H1 (cell line): Measurements from ENCODE around the gene TPBG. TPM values are rescaled to one million over a fixed set of nuclear protein-coding genes. Genes with fewer than 3 reads are reported as not detected.

Source experiments
- CTCF ChIA-PET: fragments of 300-600 bp; sonication (Branson Sonifier 250); formaldehyde crosslinking; loops from one replicate; lab custom pipeline; 2021; ENCODE audit not compliant: partially characterized antibody; lab: Charles Lee
- POLR2A ChIA-PET: fragments of 300-600 bp; sonication (Branson Sonifier 250); formaldehyde crosslinking; loops from one replicate; lab custom pipeline; 2021; ENCODE audit warnings: inconsistent platforms; ENCODE audit not compliant: partially characterized antibody; lab: Charles Lee
- DNase-seq, 2 experiments: peaks; one replicate each; pipeline versions ENCODE4 v3.0.0 to v3.0.0-alpha.2; 2010 to 2022; ENCODE audit warnings: low spot score in 2 of 2, low read depth in 1 of 2, mixed read lengths in 1 of 2
- FAIRE-seq: peaks from 2 replicates; lab custom pipeline; 2011; peaks lifted over from hg19 to GRCh38; lab: Jason Lieb, UNC
- H2AFZ ChIP-seq: 2 replicates; pipeline ENCODE4 v1.8.1; 2012; ENCODE audit warnings: low read length, inconsistent platforms
- H2AK5ac ChIP-seq: 2 replicates; pipeline ENCODE4 v1.6.1; 2013; ENCODE audit warnings: low read depth, low read length
- H2BK120ac ChIP-seq: replicated peaks from 2 replicates; pipeline ENCODE3; 2013; ENCODE audit warnings: low read depth, low read length, inconsistent platforms
- H2BK12ac ChIP-seq: 2 replicates; pipeline ENCODE4 v1.6.1; 2013; ENCODE audit warnings: low read depth, low read length
- H2BK15ac ChIP-seq: 2 replicates; pipeline ENCODE4 v1.6.1; 2013; ENCODE audit warnings: low read length
- H2BK20ac ChIP-seq: 2 replicates; pipeline ENCODE4 v1.6.1; 2013; ENCODE audit warnings: low read length
- H2BK5ac ChIP-seq: 2 replicates; pipeline ENCODE4 v1.6.1; 2013; ENCODE audit warnings: low read depth, low read length
- H3K14ac ChIP-seq: 2 replicates; pipeline ENCODE4 v1.6.1; 2013; ENCODE audit warnings: inconsistent platforms; ENCODE audit not compliant: insufficient read length
- H3K18ac ChIP-seq: 2 replicates; pipeline ENCODE4 v1.6.1; 2013; ENCODE audit warnings: low read length; ENCODE audit errors: extremely low read depth
- H3K23ac ChIP-seq: 2 replicates; pipeline ENCODE4 v1.6.1; 2013; ENCODE audit warnings: inconsistent platforms; ENCODE audit not compliant: insufficient read length
- H3K23me2 ChIP-seq: 2 replicates; pipeline ENCODE4 v1.6.1; 2013; ENCODE audit warnings: low read depth, low read length
- H3K27ac ChIP-seq: 2 replicates; pipeline ENCODE4 v1.6.1; 2011; ENCODE audit warnings: low read depth, low read length, inconsistent platforms
- H3K27me3 ChIP-seq, 4 experiments: replicated peaks in 1 of 4; 1 replicate in 1 of 4; 2 replicates in 3 of 4; pipeline versions ENCODE4 v1.6.1 to v1.8.1; 2011 to 2013; ENCODE audit warnings: low read length in 3 of 4, mild to moderate bottlenecking in 3 of 4, inconsistent platforms in 2 of 4, mixed read lengths in 2 of 4, moderate library complexity in 1 of 4; ENCODE audit not compliant: control insufficient read depth in 3 of 4, insufficient read depth in 3 of 4; ENCODE audit errors: extremely low read depth in 1 of 4
- H3K36me3 ChIP-seq, 4 experiments: 2 replicates each; pipeline versions ENCODE4 v1.6.1 to v1.8.1; 2011 to 2013; ENCODE audit warnings: mild to moderate bottlenecking in 4 of 4, low read length in 3 of 4, moderate library complexity in 2 of 4, control low read depth in 1 of 4, inconsistent platforms in 1 of 4; ENCODE audit not compliant: insufficient read depth in 4 of 4, control insufficient read depth in 2 of 4
- H3K4ac ChIP-seq: replicated peaks from 2 replicates; pipeline ENCODE3; 2013; ENCODE audit warnings: low read length, low read depth, mixed read lengths, inconsistent platforms; ENCODE audit not compliant: insufficient read length
- H3K4me1 ChIP-seq, 4 experiments: replicated peaks in 1 of 4; 1 replicate in 1 of 4; 2 replicates in 3 of 4; pipeline versions ENCODE4 v1.6.1 to v1.8.1; 2011 to 2013; ENCODE audit warnings: low read length in 3 of 4, inconsistent platforms in 2 of 4, mixed read lengths in 1 of 4; ENCODE audit not compliant: insufficient read depth in 4 of 4, control insufficient read depth in 3 of 4
- H3K4me2 ChIP-seq, 2 experiments: 2 replicates each; pipeline versions ENCODE4 v1.6.1 to v1.8.1; 2011 to 2013; ENCODE audit warnings: low read depth in 2 of 2, low read length in 2 of 2, control low read depth in 1 of 2, inconsistent platforms in 1 of 2, mild to moderate bottlenecking in 1 of 2; ENCODE audit not compliant: insufficient read depth in 1 of 2
- H3K4me3 ChIP-seq, 4 experiments: fragments of 200-600, 300-600 bp in 1 of 4; sonication (generic), shearing (Covaris generic), sonication (Bioruptor Twin) in 1 of 4; 2 replicates each; pipeline versions ENCODE4 v1.5.1 to v1.8.1; 2011 to 2016; ENCODE audit warnings: low read length in 4 of 4, low read depth in 3 of 4, control low read depth in 2 of 4, inconsistent platforms in 2 of 4, mild to moderate bottlenecking in 2 of 4, mixed read lengths in 1 of 4, moderate library complexity in 1 of 4; ENCODE audit not compliant: insufficient read depth in 2 of 4; ENCODE audit errors: extremely low read depth in 1 of 4
- H3K56ac ChIP-seq: replicated peaks from 2 replicates; pipeline ENCODE3; 2013; ENCODE audit warnings: low read depth, mild to moderate bottlenecking, mixed read lengths, low read length, inconsistent platforms; ENCODE audit not compliant: insufficient read length
- H3K79me1 ChIP-seq: 2 replicates; pipeline ENCODE4 v1.6.1; 2013; ENCODE audit warnings: low read depth, low read length, control low read depth
- H3K79me2 ChIP-seq, 2 experiments: 2 replicates each; pipeline versions ENCODE4 v1.6.1 to v1.8.1; 2012 to 2013; ENCODE audit warnings: low read length in 2 of 2, mild to moderate bottlenecking in 2 of 2, inconsistent platforms in 1 of 2; ENCODE audit not compliant: insufficient read depth in 2 of 2, control insufficient read depth in 1 of 2
- H3K9ac ChIP-seq, 4 experiments: replicated peaks in 1 of 4; 1 replicate in 1 of 4; 2 replicates in 3 of 4; pipeline versions ENCODE4 v1.6.1 to v1.8.1; 2011 to 2013; ENCODE audit warnings: low read depth in 3 of 4, low read length in 3 of 4, control low read depth in 2 of 4, mild to moderate bottlenecking in 2 of 4, moderate library complexity in 2 of 4, inconsistent platforms in 1 of 4; ENCODE audit errors: extremely low read depth in 1 of 4
- H3K9me3 ChIP-seq, 2 experiments: 2 replicates each; pipeline versions ENCODE4 v1.6.1 to v1.8.1; 2012 to 2013; ENCODE audit warnings: mild to moderate bottlenecking in 2 of 2, moderate library complexity in 2 of 2, control low read depth in 1 of 2, inconsistent platforms in 1 of 2, low read depth in 1 of 2, low read length in 1 of 2, mixed read lengths in 1 of 2; ENCODE audit not compliant: insufficient read depth in 2 of 2
- H4K20me1 ChIP-seq, 2 experiments: replicated peaks in 1 of 2; 2 replicates each; pipeline versions ENCODE3 to v1.8.1; 2011 to 2013; ENCODE audit warnings: inconsistent platforms in 2 of 2, low read length in 2 of 2, mild to moderate bottlenecking in 1 of 2; ENCODE audit not compliant: insufficient read depth in 2 of 2, control insufficient read depth in 1 of 2
- H4K5ac ChIP-seq: 2 replicates; pipeline ENCODE4 v1.6.1; 2013; ENCODE audit warnings: low read length, low read depth, mixed read lengths, inconsistent platforms; ENCODE audit not compliant: insufficient read length
- H4K8ac ChIP-seq: 2 replicates; pipeline ENCODE4 v1.8.0; 2013; ENCODE audit warnings: mild to moderate bottlenecking, moderate library complexity, low read length, inconsistent platforms; ENCODE audit not compliant: insufficient read depth; ENCODE audit errors: extremely low read depth
- H4K91ac ChIP-seq: replicated peaks from 2 replicates; pipeline ENCODE3; 2013; ENCODE audit warnings: low read length, mixed read lengths, inconsistent platforms; ENCODE audit not compliant: insufficient read length
- BACH1 ChIP-seq: IDR thresholded peaks from 2 replicates; pipeline ENCODE4 v1.6.1; 2012; ENCODE audit warnings: low read length, improper control_type of control experiment
- CBX8 ChIP-seq: fragments of 300-800, 300-1000 bp; sonication (generic); IDR thresholded peaks from 2 replicates; pipeline ENCODE4 v1.7.1; 2016; ENCODE audit warnings: low read depth, low read length, borderline replicate concordance
- CTBP2 ChIP-seq: IDR thresholded peaks from 2 replicates; pipeline ENCODE4 v1.7.0; 2011; ENCODE audit warnings: borderline replicate concordance, mild to moderate bottlenecking, moderate library complexity, mixed read lengths, low read length; ENCODE audit not compliant: insufficient read depth, insufficient read length
- EP300 ChIP-seq, 2 experiments: IDR thresholded peaks; 1 replicate in 1 of 2; 2 replicates in 1 of 2; pipeline ENCODE4 v1.6.1; 2011 to 2012; ENCODE audit warnings: low read depth in 2 of 2, low read length in 2 of 2, mild to moderate bottlenecking in 2 of 2, borderline replicate concordance in 1 of 2, inconsistent platforms in 1 of 2, moderate library complexity in 1 of 2
- KDM1A ChIP-seq: fragments of 200-600, 300-600 bp; sonication (generic); IDR thresholded peaks from 2 replicates; pipeline ENCODE4 v1.7.1; 2016; ENCODE audit warnings: mild to moderate bottlenecking, low read length, borderline replicate concordance
- MAFK ChIP-seq: IDR thresholded peaks from 2 replicates; pipeline ENCODE4 v1.6.1; 2012; ENCODE audit warnings: low read depth, mild to moderate bottlenecking, improper control_type of control experiment, low read length
- NANOG ChIP-seq: IDR thresholded peaks from 2 replicates; pipeline ENCODE4 v1.6.1; 2011; ENCODE audit warnings: low read length, low read depth, mild to moderate bottlenecking, inconsistent platforms; ENCODE audit not compliant: insufficient read depth, poor library complexity, severe bottlenecking
- RAD21 ChIP-seq, 2 experiments: IDR thresholded peaks in 1 of 2; conservative IDR thresholded peaks in 1 of 2; 2 replicates each; pipeline ENCODE4 v1.6.1; 2011; ENCODE audit warnings: low read depth in 2 of 2, low read length in 2 of 2, improper control_type of control experiment in 1 of 2, inconsistent platforms in 1 of 2, mild to moderate bottlenecking in 1 of 2, moderate library complexity in 1 of 2
- SIRT6 ChIP-seq: IDR thresholded peaks from one replicate; pipeline ENCODE4 v1.7.1; 2012; ENCODE audit warnings: low read length, inconsistent platforms
- SP2 ChIP-seq: IDR thresholded peaks from 2 replicates; pipeline ENCODE4 v1.6.1; 2012; ENCODE audit warnings: mild to moderate bottlenecking, low read length, inconsistent platforms
- SRF ChIP-seq: IDR thresholded peaks from 2 replicates; pipeline ENCODE4 v1.6.1; 2011; ENCODE audit warnings: mild to moderate bottlenecking, low read depth, low read length, moderate library complexity
- TAF1 ChIP-seq: IDR thresholded peaks from 2 replicates; pipeline ENCODE4 v1.6.1; 2011; ENCODE audit warnings: mild to moderate bottlenecking, low read depth, low read length
- TEAD4 ChIP-seq: IDR thresholded peaks from 2 replicates; pipeline ENCODE4 v1.6.1; 2012; ENCODE audit warnings: low read depth, low read length, inconsistent platforms, mixed read lengths
- YY1 ChIP-seq: IDR thresholded peaks from 2 replicates; pipeline ENCODE4 v1.6.1; 2011; ENCODE audit warnings: low read depth, mild to moderate bottlenecking, low read length
- ZNF274 ChIP-seq: IDR thresholded peaks from 2 replicates; pipeline ENCODE4 v1.7.0; 2012; ENCODE audit warnings: low read length, borderline replicate concordance; ENCODE audit errors: extremely low read depth
- WGBS, 2 experiments: shearing (Covaris generic) in 1 of 2; methylation state at CpG; one replicate each; pipeline versions ENCODE4 v1.1.6 to v1.1.7; 2013 to 2015; ENCODE audit warnings: low lambda C conversion rate in 2 of 2, mixed read lengths in 2 of 2, inconsistent platforms in 1 of 2, low coverage in 1 of 2, missing lambda C conversion rate in 1 of 2; ENCODE audit not compliant: insufficient replicate concordance in 2 of 2, insufficient coverage in 1 of 2, insufficient read length in 1 of 2; ENCODE audit errors: extremely low coverage in 1 of 2, missing lambda C conversion rate in 1 of 2; 5-methylcytosine and 5-hydroxymethylcytosine counted together
- polyA plus RNA-seq, 7 experiments: library from polyadenylated mRNA; depleted of rRNA in 3 of 7; stranded (reverse) in 5 of 7; unstranded in 2 of 7; fragments of >200 nt in 5 of 7; fragments of 200-250 nt in 2 of 7; gene quantifications; 1 replicate in 5 of 7; 2 replicates in 1 of 7; 4 replicates in 1 of 7; pipeline versions ENCODE4 v1.2.1 to v1.2.3, GENCODE V29; 2011 to 2013; ENCODE audit warnings: missing spikeins in 2 of 7, mixed read lengths in 2 of 7
- total RNA-seq: library from RNA; stranded (reverse); fragmentation: NEBNext Ultra II Directional; extraction: Animal tissue kit (Norgen Biotek cat#: 25700); gene quantifications from 2 replicates; pipeline ENCODE4 v1.2.1, GENCODE V29; 2021

Gene TPBG
- total and polyA plus RNA-seq, 2 of the 8 experiments (the other 6 are each of a cell fraction or from before 2014, with no cell fraction given): 28.4 to 33.6 TPM

DNA sequence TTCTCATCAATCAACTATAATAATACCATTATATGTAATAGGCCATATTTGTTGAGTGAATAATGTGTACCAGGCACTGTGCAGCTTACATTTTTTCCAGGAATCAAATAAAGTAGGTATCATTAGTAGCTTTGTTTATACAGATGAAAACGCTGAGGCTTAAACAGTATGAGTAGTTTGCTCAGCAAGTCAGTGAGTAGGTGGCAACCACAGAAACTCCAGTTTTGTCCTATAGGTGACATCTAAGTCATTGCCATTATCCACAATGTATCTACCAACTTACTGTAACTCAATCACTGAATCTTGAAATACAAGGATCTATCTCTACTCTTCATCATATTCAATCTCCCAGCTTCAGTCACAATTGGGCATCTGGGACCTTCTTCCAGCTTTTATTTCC, 29.8 kb upstream of the TPBG start:
- H2BK12ac ChIP-seq: no peak overlapping the region
- DNase-seq: no peak
- no peak overlapping the region for H3K14ac ChIP-seq
- no peak overlapping the region for H4K91ac ChIP-seq
- no peak overlapping the region for H3K4ac ChIP-seq
- no peaks in the 10 kb centered on the region for H3K36me3 ChIP-seq
- WGBS, 2 experiments: 94% methylated on average over 1 of the region's 1 CpG; no CpG with 5 or more reads in 1 of the 2 experiments
- no peak overlapping the region for H2BK120ac ChIP-seq
- CTCF ChIA-PET: interaction anchor here (0.7 to 3.1 kb wide), 5 partner anchors 10 to 257 kb away, joined by 3 to 13 read pairs (median 4); no protein-coding TSS in a partner anchor
- POLR2A ChIA-PET: interaction anchor here (1.0 kb wide), 1 partner anchor 30 kb away, joined by 3 read pairs; the partner anchor contains the start of gene TPBG
- H3K79me1 ChIP-seq: no peaks in the 10 kb centered on the region
- H3K18ac ChIP-seq: no peak overlapping the region
- H2BK15ac ChIP-seq: no peak overlapping the region
- H3K4me1 ChIP-seq: no peaks in the 10 kb centered on the region
- no peak overlapping the region for H4K5ac ChIP-seq
- H3K9me3 ChIP-seq: no peaks in the 10 kb centered on the region
- H3K56ac ChIP-seq: no peak overlapping the region
- no peak overlapping the region for H2BK5ac ChIP-seq
- H2AK5ac ChIP-seq: no peak overlapping the region
- no peak overlapping the region for H3K27ac ChIP-seq
- no peaks in the 10 kb centered on the region for H3K27me3 ChIP-seq
- H4K20me1 ChIP-seq: no peaks in the 10 kb centered on the region
- H4K8ac ChIP-seq: no peak overlapping the region
- no peak overlapping the region for H3K23ac ChIP-seq
- FAIRE-seq: no peak
- no peak overlapping the region for H3K4me2 ChIP-seq
- no peak overlapping the region for H3K9ac ChIP-seq
- H2AFZ ChIP-seq: no peak overlapping the region
- H3K4me3 ChIP-seq: no peak overlapping the region
- H2BK20ac ChIP-seq: no peak overlapping the region
- H3K79me2 ChIP-seq: no peaks in the 10 kb centered on the region
- H3K23me2 ChIP-seq: no peaks in the 10 kb centered on the region
- TF ChIP-seq KDM1A (no peak), CBX8 (no peak), MAFK (no peak), SRF (no peak), NANOG (no peak), ZNF274 (no peak), TEAD4 (no peak), RAD21 (IDR thresholded peaks at IDR 0.05 in 1 of 2, conservative IDR thresholded peaks at IDR 0.05 in 1 of 2; ENCODE audit: low read depth in 2 of 2, low read length in 2 of 2) (no peak), BACH1 (no peak), YY1 (no peak), SP2 (no peak), SIRT6 (no peak), TAF1 (no peak), CTBP2 (no peak), EP300 (IDR thresholded peaks at IDR 0.05; ENCODE audit: borderline replicate concordance in 1 of 2, low read depth in 2 of 2, low read length in 2 of 2) (no peak)
